ENCODE data around the gene PRRX1.

Gene PRRX1

GRCh38 chr1:170691258-170691657 lies 27.3 kb downstream of the PRRX1 start:
- TF ChIP-seq CREB1 (IDR thresholded peaks at IDR 0.05; ENCODE audit: low read depth) (no peak), ZBTB7A (IDR thresholded peaks at IDR 0.05; ENCODE audit: low read depth) (no peak), EP300 (IDR thresholded peaks at IDR 0.05; ENCODE audit: borderline replicate concordance) (no peak), REST (IDR thresholded peaks at IDR 0.05; ENCODE audit: low read depth) (no peak), RAD21 (IDR thresholded peaks at IDR 0.05; ENCODE audit: low read depth) (no peak), CEBPB (IDR thresholded peaks at IDR 0.05) (no peak), FOXM1 (IDR thresholded peaks at IDR 0.05; ENCODE audit: borderline replicate concordance, low read depth) (no peak), MAX (IDR thresholded peaks at IDR 0.05) (no peak), TAF1 (IDR thresholded peaks at IDR 0.05; ENCODE audit: low read depth) (no peak), EGR1 (IDR thresholded peaks at IDR 0.05) (no peak), YY1 (IDR thresholded peaks at IDR 0.05; ENCODE audit: low read depth) (no peak), NFIC (IDR thresholded peaks at IDR 0.05) (no peak), USF1 (IDR thresholded peaks at IDR 0.05) (no peak), TEAD4 (IDR thresholded peaks at IDR 0.05) (no peak), TCF12 (IDR thresholded peaks at IDR 0.05; ENCODE audit: low read depth) (no peak)

- TF ChIP-seq MAX (IDR thresholded peaks at IDR 0.05): no peak
- no peak for TF ChIP-seq TAF1 (IDR thresholded peaks at IDR 0.05; ENCODE audit: low read depth)
- TF ChIP-seq REST (IDR thresholded peaks at IDR 0.05; ENCODE audit: low read depth): no peak
- TF ChIP-seq EP300 (IDR thresholded peaks at IDR 0.05; ENCODE audit: borderline replicate concordance): no peak
- no peak for TF ChIP-seq FOXM1 (IDR thresholded peaks at IDR 0.05; ENCODE audit: borderline replicate concordance, low read depth)
- no peak for TF ChIP-seq EGR1 (IDR thresholded peaks at IDR 0.05)
- no peak for TF ChIP-seq ZBTB7A (IDR thresholded peaks at IDR 0.05; ENCODE audit: low read depth)
- no peak for TF ChIP-seq RAD21 (IDR thresholded peaks at IDR 0.05; ENCODE audit: low read depth)
- TF ChIP-seq CEBPB (IDR thresholded peaks at IDR 0.05): no peak
- TF ChIP-seq USF1 (IDR thresholded peaks at IDR 0.05): no peak
- no peak for TF ChIP-seq TEAD4 (IDR thresholded peaks at IDR 0.05)
Observed at GRCh38 chr1:170692866-170693575, 29.1 kb downstream of the PRRX1 start.

- TF ChIP-seq ZBTB7A (IDR thresholded peaks at IDR 0.05; ENCODE audit: low read depth) (no peak), MAX (IDR thresholded peaks at IDR 0.05) (no peak), FOXM1 (IDR thresholded peaks at IDR 0.05; ENCODE audit: borderline replicate concordance, low read depth) (no peak)
Observed at GRCh38 chr1:170694172-170694926, 30.4 kb downstream of the PRRX1 start.

- TF ChIP-seq RAD21 (IDR thresholded peaks at IDR 0.05; ENCODE audit: low read depth): no peak
- TF ChIP-seq ZBTB7A (IDR thresholded peaks at IDR 0.05; ENCODE audit: low read depth): no peak
- no peak for TF ChIP-seq USF1 (IDR thresholded peaks at IDR 0.05)
- no peak for TF ChIP-seq EGR1 (IDR thresholded peaks at IDR 0.05)
- TF ChIP-seq EP300 (IDR thresholded peaks at IDR 0.05; ENCODE audit: borderline replicate concordance): no peak
- TF ChIP-seq TAF1 (IDR thresholded peaks at IDR 0.05; ENCODE audit: low read depth): no peak
- TF ChIP-seq NFIC (IDR thresholded peaks at IDR 0.05): no peak
Observed at GRCh38 chr1:170695955-170696590, 32.1 kb downstream of the PRRX1 start.
